DOHH2 (cell line): ENCODE data around the gene PRKAR2B.

Experiments
- H3F3A ChIP-seq: fragments of 200-600 bp; sonication (generic), shearing (Covaris generic); 2 replicates; pipeline ENCODE4 v1.6.0; 2016; ENCODE audit warnings: antibody characterized with exemption, mild to moderate bottlenecking; ENCODE audit not compliant: control insufficient read depth, insufficient read depth
- H3K27ac ChIP-seq: fragments of 200-600 bp; sonication (generic); 2 replicates; pipeline ENCODE4 v1.5.1; 2014; ENCODE audit warnings: low read depth, mild to moderate bottlenecking, low read length, moderate library complexity
- H3K27me3 ChIP-seq: fragments of 200-600 bp; sonication (generic); 2 replicates; pipeline ENCODE4 v1.6.1; 2014; ENCODE audit warnings: mild to moderate bottlenecking, low read length, mixed read lengths; ENCODE audit not compliant: control insufficient read depth
- H3K36me3 ChIP-seq: fragments of 200-600 bp; sonication (generic); 2 replicates; pipeline ENCODE4 v1.6.1; 2014; ENCODE audit warnings: mild to moderate bottlenecking, low read length, moderate library complexity, mixed read lengths; ENCODE audit not compliant: control insufficient read depth
- H3K4me1 ChIP-seq: fragments of 200-600 bp; sonication (generic); 2 replicates; pipeline ENCODE4 v1.6.1; 2014; ENCODE audit warnings: mild to moderate bottlenecking, low read length, mixed read lengths; ENCODE audit not compliant: control insufficient read depth
- H3K4me2 ChIP-seq: fragments of 200-600 bp; sonication (generic); 2 replicates; pipeline ENCODE4 v1.6.0; 2014; ENCODE audit warnings: mild to moderate bottlenecking, low read length, moderate library complexity
- H3K4me3 ChIP-seq: fragments of 200-600 bp; sonication (generic); 2 replicates; pipeline ENCODE4 v1.5.1; 2014; ENCODE audit warnings: mild to moderate bottlenecking, low read length, mixed read lengths
- H3K79me2 ChIP-seq: fragments of 200-600 bp; sonication (generic); 2 replicates; pipeline ENCODE4 v1.6.1; 2014; ENCODE audit warnings: mild to moderate bottlenecking, low read length, mixed read lengths; ENCODE audit not compliant: control insufficient read depth
- H3K9me2 ChIP-seq: fragments of 200-600 bp; sonication (generic); replicated peaks from 2 replicates; pipeline ENCODE4 v1.6.1; 2014; ENCODE audit warnings: mild to moderate bottlenecking, low read length, mixed read lengths; ENCODE audit not compliant: control insufficient read depth
- H3K9me3 ChIP-seq: fragments of 200-600 bp; sonication (generic); 2 replicates; pipeline ENCODE4 v1.6.1; 2014; ENCODE audit warnings: antibody characterized with exemption, low read length, mixed read lengths; ENCODE audit not compliant: control insufficient read depth, insufficient read depth
- H4K20me1 ChIP-seq: fragments of 200-600 bp; sonication (generic); 2 replicates; pipeline ENCODE4 v1.6.0; 2014; ENCODE audit warnings: low read depth, mild to moderate bottlenecking, antibody characterized with exemption, low read length, moderate library complexity; ENCODE audit not compliant: control insufficient read depth, insufficient read depth
- CTCF ChIP-seq: fragments of 200-600 bp; sonication (generic); IDR thresholded peaks from one replicate; pipeline ENCODE4 v1.5.1; 2014; ENCODE audit warnings: antibody characterized with exemption, mild to moderate bottlenecking, low read depth, low read length; ENCODE audit not compliant: poor library complexity, severe bottlenecking
- EZH2phosphoT487 ChIP-seq: fragments of 200-600 bp; sonication (generic); IDR thresholded peaks from 2 replicates; pipeline ENCODE4 v1.6.1; 2017; ENCODE audit warnings: borderline replicate concordance, mild to moderate bottlenecking, antibody characterized with exemption, low read length, moderate library complexity, mixed read lengths

Gene PRKAR2B

GRCh38 chr7:107187774-107188173, 143.3 kb downstream of the PRKAR2B start:
- H3K9me2 ChIP-seq: no peaks in the 10 kb centered on the region
- no peak overlapping the region for H3K4me2 ChIP-seq
- H3K27ac ChIP-seq: no peak overlapping the region
- no peak for TF ChIP-seq CTCF
- no peak for TF ChIP-seq EZH2phosphoT487
- no peak overlapping the region for H3K4me3 ChIP-seq
- no peaks in the 10 kb centered on the region for H4K20me1 ChIP-seq
- H3K9me3 ChIP-seq: no peaks in the 10 kb centered on the region
- H3F3A ChIP-seq: no peaks in the 10 kb centered on the region
- H3K36me3 ChIP-seq: peaks cover 73% of the 10 kb centered on the region
- no peaks in the 10 kb centered on the region for H3K79me2 ChIP-seq
- H3K4me1 ChIP-seq: no peaks in the 10 kb centered on the region
- H3K27me3 ChIP-seq: no peaks in the 10 kb centered on the region

DNA sequence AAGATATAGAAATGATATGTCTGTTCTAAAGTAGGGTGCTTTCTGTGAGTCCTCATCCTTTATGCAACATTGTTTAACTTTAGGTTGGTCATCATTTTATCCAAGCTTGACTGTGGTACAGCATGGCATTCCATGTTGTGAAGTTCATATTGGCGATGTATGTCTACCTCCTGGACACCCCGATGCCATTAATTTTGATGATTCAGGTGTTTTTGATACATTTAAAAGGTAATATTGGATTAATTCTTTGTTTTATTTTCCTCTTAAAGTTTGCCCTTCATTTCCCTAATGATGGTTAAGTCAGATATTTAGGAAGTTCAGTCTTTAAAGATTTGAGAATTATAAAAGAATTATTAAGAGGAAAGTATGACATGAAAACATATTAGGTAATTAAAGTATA, 145.6 kb downstream of the PRKAR2B start:
- TF ChIP-seq CTCF: no peak
- TF ChIP-seq EZH2phosphoT487: no peak
- Histone ChIP-seq H3K36me3 (peaks cover 61% of the 10 kb centered on the region), H3K27ac (no peak overlapping the region), H3F3A (no peaks in the 10 kb centered on the region), H3K9me3 (no peaks in the 10 kb centered on the region), H3K4me1 (no peaks in the 10 kb centered on the region), H3K79me2 (no peaks in the 10 kb centered on the region), H3K4me3 (no peak overlapping the region), H3K4me2 (no peak overlapping the region), H3K27me3 (no peaks in the 10 kb centered on the region), H4K20me1 (no peaks in the 10 kb centered on the region), H3K9me2 (no peaks in the 10 kb centered on the region)

- Histone ChIP-seq H3K4me2 (no peak overlapping the region), H3K9me3 (no peaks in the 10 kb centered on the region), H3K79me2 (no peaks in the 10 kb centered on the region), H3F3A (no peaks in the 10 kb centered on the region), H3K4me3 (no peak overlapping the region), H3K27me3 (no peaks in the 10 kb centered on the region), H3K4me1 (no peaks in the 10 kb centered on the region), H3K9me2 (no peaks in the 10 kb centered on the region), H4K20me1 (no peaks in the 10 kb centered on the region), H3K27ac (no peak overlapping the region), H3K36me3 (peaks cover 50% of the 10 kb centered on the region)
- TF ChIP-seq CTCF (no peak), EZH2phosphoT487 (no peak)
Observed at GRCh38 chr7:107194052-107194451, 149.5 kb downstream of the PRKAR2B start.
